SIG-M5 (cell line): ENCODE measurements around the gene BRD3.
"Not testable (repeated sequence)": the region's sequence is repeated elsewhere in the genome, so short reads cannot be mapped to it uniquely, and the experiment has no call there.

Source experiments
- DNase-seq: peaks from one replicate; lab custom pipeline; 2025; lab: John Stamatoyannopoulos, UW

Gene BRD3

GRCh38 chr9:134067904-134068743 is at the start of gene BRD3:
TSS of gene BRD3 (minus strand) at chr9:134068026. CDS start at chr9:134053477, 14,549 bp downstream.
- DNase-seq, result no peak

DNA sequence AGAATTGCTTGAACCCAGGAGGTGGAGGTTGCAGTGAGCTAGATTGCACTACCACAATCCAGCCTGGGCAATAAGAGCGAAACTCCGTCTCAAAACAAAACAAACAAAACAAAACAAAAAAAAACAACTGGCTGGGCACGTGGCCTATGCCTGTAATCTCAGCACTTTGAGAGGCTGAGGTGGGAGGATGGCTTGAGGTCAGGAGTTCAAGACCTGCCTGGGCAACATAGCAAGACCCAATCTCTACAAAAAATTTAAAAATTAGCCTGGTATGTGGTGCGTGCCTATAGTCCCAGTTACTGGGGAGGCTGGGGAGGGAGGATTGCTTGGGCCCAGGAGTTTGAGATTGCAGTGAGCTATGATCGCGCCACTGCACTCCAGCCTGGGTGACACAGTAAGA is 44.7 kb upstream of the BRD3 start:
- no peak for DNase-seq

DNA sequence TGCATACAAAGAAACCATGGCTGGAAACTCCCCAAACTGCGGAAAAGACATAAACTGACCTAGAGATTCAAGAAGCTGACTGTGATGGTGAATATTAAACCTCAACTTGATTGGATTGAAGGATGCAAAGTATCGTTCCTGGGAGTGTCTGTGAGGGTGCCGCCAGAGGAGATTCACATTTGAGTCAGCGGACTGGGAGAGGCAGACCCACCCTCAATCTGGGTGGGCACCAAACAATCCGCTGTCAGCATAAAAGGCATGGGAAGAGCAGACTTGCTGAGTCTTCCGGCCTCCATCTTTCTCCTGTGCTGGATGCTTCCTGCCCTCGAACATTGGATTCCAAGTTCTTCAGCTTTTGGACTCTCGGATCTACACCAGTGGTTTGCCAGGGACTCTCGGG is 43.2 kb upstream of the BRD3 start:
- no peak for DNase-seq

- no peak for DNase-seq
Observed at GRCh38 chr9:134103391-134103998, 35.7 kb upstream of the BRD3 start.

- DNase-seq, result no peak
Observed at GRCh38 chr9:134101623-134102149, 33.9 kb upstream of the BRD3 start.

DNA sequence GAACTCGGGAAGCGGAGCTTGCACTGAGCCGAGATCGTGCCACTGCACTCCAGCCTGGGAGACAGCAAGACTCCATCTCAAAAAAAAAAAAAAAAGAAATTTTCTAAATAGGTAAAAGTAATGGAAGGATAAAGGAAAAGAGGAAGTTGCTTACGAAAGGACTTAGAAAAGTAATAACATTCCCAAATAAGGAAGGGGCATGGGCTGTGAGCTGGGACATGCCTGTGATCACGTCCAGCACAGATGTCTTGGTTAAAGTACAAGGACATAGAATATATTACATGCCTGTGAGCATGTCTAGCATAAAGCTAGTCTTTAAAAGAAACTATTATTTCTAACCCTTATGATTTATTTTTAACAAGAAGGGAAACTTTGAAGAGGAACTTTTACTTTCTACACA is 33.3 kb upstream of the BRD3 start:
- DNase-seq, result not testable (repeated sequence)

GRCh38 chr9:134100040-134100439 is 32.2 kb upstream of the BRD3 start:
- no peak for DNase-seq

DNA sequence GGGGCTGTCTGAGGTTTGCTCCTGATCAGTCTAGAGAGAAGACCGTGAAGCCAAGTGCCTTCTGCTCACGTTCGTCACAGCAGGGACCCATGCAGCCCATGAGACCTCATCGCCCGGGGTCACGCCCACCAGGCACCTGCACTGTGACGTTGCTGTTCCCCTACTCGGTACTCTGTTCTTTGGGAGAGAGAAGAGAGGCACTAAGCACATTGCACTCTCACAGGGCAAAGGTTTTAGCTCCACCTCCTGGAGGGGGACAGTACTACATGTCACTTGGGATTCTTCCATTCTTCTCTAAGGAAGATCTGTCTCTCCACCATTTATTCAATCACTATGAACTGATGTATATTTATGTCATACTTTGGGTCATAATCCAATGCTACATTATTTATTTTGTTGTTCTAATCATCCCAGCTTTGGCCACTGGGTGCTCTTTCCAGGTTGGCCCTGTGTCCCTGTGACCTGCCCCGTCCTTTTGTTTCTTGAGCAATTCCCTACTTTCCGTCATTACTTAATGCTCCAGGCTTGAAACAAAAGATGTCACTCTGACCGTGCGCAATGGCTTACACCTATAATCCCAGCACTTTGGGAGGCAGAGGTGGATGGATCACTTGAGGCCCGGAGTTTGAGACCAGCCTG is 31.4 kb upstream of the BRD3 start:
- no peak for DNase-seq

DNA sequence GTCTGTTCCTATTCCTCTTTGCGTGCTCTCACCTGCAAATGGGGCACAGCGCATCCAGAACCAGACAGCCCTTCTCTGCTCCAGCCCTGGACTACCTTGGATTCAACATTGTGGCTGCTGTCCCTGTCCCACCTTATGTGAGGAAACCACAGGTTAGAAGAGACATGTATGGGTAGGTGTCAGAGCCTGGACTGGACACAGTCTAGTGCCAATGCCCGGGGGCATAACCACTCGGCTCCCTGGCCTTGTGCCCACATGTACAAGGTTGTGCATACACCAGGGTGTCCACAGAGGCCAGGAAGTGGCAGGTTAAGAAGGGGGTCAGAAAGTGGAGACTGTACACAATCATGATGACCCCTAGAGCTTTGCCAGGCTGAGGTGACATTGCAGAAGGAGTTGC is 22.1 kb upstream of the BRD3 start:
- no peak for DNase-seq

GRCh38 chr9:134088063-134088725 is 20.4 kb upstream of the BRD3 start:
- DNase-seq, result no peak

- no peak for DNase-seq
Observed at GRCh38 chr9:134085674-134086073, 17.8 kb upstream of the BRD3 start.

- DNase-seq, result no peak
Observed at GRCh38 chr9:134083451-134083850, 15.6 kb upstream of the BRD3 start.

DNA sequence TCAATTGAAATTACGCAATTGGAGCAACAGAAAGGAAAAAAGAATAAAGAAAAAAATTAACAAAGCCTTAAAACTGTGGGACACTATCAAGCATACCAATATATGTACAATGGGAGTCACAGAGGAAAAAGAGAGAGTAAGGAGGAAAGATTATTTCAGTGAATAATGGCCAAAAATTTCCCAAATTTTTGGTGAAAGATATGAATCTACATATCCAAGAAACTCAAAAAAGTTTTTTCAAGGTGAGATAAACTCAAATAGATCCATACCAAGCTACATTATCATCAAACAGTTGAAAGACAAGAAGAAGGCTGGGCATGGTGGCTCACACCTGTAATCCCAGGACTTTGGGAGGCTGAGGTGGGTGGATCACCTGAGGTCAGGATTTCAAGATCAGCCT is 8.8 kb upstream of the BRD3 start:
- DNase-seq, result no peak

GRCh38 chr9:134075689-134076088 is 7.9 kb upstream of the BRD3 start:
- not testable (repeated sequence) for DNase-seq

DNA sequence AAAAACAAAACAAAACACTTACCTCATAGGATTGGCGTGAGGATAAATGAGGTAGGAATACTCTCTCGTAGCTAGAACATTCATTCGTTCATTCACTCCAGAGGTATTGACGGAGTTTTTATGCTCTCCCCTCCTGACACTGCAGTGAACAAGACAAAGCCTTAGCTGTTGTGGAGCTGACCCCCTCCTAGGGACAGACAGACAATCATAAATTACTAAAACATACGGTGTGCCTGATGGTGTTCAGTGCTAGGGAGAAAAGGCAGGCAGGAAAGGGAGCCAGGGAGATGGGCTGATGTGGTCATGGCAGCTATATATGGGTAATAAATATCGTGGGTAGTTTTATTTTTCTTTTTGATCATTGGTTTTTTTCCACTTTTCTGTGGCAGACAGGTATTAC is 5.7 kb upstream of the BRD3 start:
- no peak for DNase-seq

DNA sequence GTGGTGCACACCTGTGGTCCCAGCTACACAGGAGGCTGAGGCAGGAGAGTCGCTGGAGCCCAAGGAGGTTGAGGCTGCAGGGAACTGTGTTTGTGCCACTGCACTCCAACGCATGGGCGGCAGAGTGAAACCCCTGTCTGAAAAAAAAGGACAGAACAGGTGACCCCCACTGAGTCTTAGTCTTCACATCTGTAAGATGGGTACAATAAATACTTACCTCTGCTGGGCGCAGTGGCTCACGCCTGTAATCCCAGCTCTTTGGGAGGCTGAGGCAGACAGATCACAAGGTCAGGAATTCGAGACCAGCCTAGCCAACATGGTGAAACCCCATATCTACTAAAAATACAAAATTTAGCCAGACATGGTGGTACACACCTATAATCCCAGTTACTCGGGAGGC is 4.9 kb upstream of the BRD3 start:
- DNase-seq, result not testable (repeated sequence)

- no peak for DNase-seq
Observed at GRCh38 chr9:134071149-134071548, 3.3 kb upstream of the BRD3 start.

- no peak for DNase-seq
Observed at GRCh38 chr9:134069480-134070399, 1.9 kb upstream of the BRD3 start.

DNA sequence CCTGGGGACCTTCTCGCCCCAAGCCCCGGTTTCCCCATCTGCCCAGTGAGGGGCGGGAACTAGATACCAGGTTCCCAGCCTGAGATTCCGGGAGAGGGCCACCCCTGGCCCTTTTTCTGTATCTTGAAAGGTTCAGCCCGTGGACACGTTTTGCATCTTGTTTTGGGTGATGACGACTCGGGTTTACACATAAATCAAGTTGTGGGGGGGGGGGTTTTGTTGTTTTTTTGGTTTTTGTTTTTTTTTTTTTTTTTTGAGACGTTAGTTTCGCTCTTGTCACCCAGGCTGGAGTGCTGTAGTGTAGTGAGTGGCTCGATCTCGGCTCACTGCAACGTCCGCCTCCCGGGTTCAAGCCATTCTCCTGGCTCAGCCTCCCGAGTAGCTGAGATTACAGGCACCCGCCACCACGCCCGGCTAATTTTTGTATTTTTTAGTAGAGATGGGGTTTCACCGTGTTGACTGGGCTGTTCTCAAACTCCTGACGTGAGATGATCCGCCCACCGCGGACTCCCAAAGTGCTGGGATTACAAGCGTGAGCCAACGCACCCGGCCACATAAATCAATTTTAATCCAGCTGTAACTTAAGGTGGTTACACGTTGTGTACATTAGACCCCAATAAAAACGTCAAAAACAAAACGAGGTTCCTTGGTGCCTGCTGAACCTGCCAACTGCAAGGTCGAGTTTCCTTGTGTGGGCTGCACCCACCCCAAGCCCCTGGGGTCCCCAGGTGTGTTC is 1.1 kb upstream of the BRD3 start:
- no peak for DNase-seq
